ENCODE results near the gene RHBDF2. TPM values are rescaled to one million over a fixed set of nuclear protein-coding genes. Genes with fewer than 3 reads are reported as not detected.
"Not testable (repeated sequence)": the region's sequence is repeated elsewhere in the genome, so short reads cannot be mapped to it uniquely, and the experiment has no call there.

The RHBDF2 gene
- total RNA-seq, 2 experiments from 2014 or later = 144 to 173 TPM

DNA sequence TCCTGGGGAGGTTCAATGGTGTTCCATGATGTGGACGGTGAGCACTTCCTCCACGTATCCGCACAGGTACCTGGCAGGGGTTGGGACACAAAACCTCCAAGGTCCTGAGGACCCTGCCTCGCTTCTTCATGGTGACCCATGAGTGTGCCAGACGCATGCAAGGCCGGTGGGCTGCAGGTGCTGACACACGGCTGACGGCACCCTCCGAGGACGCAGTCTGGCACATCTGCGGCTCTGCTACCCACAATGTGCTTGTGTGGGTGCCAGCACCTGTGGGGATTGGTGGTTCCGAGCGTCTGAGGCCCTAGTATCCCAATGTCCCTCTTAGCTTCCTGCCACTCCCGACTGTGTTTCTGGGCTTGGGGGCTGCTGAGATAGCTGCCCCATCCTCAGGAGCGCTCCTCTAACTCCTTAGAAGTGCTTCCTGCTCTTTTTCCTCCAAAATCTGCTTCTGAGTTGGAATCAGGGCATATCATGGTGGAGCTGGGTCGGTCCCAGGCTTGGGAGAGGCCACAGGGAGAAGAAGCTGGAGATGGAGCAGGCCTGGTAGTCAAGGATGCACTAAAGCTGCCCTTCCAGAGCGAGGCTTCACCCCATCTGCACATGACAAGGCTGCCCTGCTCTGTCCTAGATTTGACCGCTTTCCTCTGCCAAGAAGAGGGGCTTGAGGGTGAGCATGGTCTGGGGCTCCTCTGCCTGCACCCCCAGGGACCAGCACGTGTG is 34.7 kb upstream of the RHBDF2 start:
- H4K20me1 ChIP-seq (ENCODE audit: insufficient read depth, low read length) = no peaks in the 10 kb centered on the region
- H3K9me3 ChIP-seq (ENCODE audit: low read length) = no peaks in the 10 kb centered on the region
- no peak overlapping the region for H3K4me2 ChIP-seq (ENCODE audit: low read length)
- H2AFZ ChIP-seq (ENCODE audit: low read length) = no peak overlapping the region
- no peak overlapping the region for H3K27ac ChIP-seq (ENCODE audit: low read depth, low read length, poor library complexity, severe bottlenecking)
- no peaks in the 10 kb centered on the region for H3K79me2 ChIP-seq (ENCODE audit: insufficient read depth, low read depth, low read length)
- POLR2A ChIA-PET = interaction anchor here (0.9 kb wide), 1 partner anchor 611 kb away, joined by 3 read pairs; no protein-coding TSS in a partner anchor
- intact Hi-C loops (cut with micrococcal nuclease; ENCODE audit: unreplicated experiment) = no loop called here
- no peaks in the 10 kb centered on the region for H3K36me3 ChIP-seq (ENCODE audit: insufficient read depth, low read length)
- CTCF ChIA-PET (ENCODE audit: unreplicated experiment) = interaction anchor here (0.8 kb wide), 1 partner anchor 13 kb away, joined by 3 read pairs; no protein-coding TSS in a partner anchor
- peaks cover 7% of the 10 kb centered on the region for H3K4me1 ChIP-seq (ENCODE audit: insufficient read depth, low read length, poor library complexity, severe bottlenecking)
- H3K9me2 ChIP-seq (ENCODE audit: insufficient read depth, low read length) = no peaks in the 10 kb centered on the region
- no peak for TF ChIP-seq EZH2phosphoT487 (IDR thresholded peaks at IDR 0.05; ENCODE audit: borderline replicate concordance, low read depth, low read length)
- TF ChIP-seq, protein P1, sequence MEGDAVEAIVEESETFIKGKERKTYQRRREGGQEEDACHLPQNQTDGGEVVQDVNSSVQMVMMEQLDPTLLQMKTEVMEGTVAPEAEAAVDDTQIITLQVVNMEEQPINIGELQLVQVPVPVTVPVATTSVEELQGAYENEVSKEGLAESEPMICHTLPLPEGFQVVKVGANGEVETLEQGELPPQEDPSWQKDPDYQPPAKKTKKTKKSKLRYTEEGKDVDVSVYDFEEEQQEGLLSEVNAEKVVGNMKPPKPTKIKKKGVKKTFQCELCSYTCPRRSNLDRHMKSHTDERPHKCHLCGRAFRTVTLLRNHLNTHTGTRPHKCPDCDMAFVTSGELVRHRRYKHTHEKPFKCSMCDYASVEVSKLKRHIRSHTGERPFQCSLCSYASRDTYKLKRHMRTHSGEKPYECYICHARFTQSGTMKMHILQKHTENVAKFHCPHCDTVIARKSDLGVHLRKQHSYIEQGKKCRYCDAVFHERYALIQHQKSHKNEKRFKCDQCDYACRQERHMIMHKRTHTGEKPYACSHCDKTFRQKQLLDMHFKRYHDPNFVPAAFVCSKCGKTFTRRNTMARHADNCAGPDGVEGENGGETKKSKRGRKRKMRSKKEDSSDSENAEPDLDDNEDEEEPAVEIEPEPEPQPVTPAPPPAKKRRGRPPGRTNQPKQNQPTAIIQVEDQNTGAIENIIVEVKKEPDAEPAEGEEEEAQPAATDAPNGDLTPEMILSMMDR (conservative IDR thresholded peaks at IDR 0.05; ENCODE audit: low read length) = no peak
- H3K4me3 ChIP-seq (ENCODE audit: low read depth, low read length, poor library complexity, severe bottlenecking) = no peak overlapping the region
- BruUV-seq (replicated peaks) = no TSS peak
- no peak for DNase-seq (ENCODE audit: low spot score)

GRCh38 chr17:76534831-76535732 is 33.9 kb upstream of the RHBDF2 start:
- Histone ChIP-seq H3K4me3 (ENCODE audit: low read depth, low read length, poor library complexity, severe bottlenecking) (no peak overlapping the region), H3K4me1 (ENCODE audit: insufficient read depth, low read length, poor library complexity, severe bottlenecking) (peaks cover 4% of the 10 kb centered on the region), H3K9me2 (ENCODE audit: insufficient read depth, low read length) (no peaks in the 10 kb centered on the region), H3K79me2 (ENCODE audit: insufficient read depth, low read depth, low read length) (no peaks in the 10 kb centered on the region), H3K4me2 (ENCODE audit: low read length) (no peak overlapping the region), H3K9me3 (ENCODE audit: low read length) (no peaks in the 10 kb centered on the region), H2AFZ (ENCODE audit: low read length) (no peak overlapping the region), H3K27ac (ENCODE audit: low read depth, low read length, poor library complexity, severe bottlenecking) (no peak overlapping the region), H4K20me1 (ENCODE audit: insufficient read depth, low read length) (no peaks in the 10 kb centered on the region), H3K36me3 (ENCODE audit: insufficient read depth, low read length) (no peaks in the 10 kb centered on the region)
- intact Hi-C loops (cut with micrococcal nuclease; ENCODE audit: unreplicated experiment) = no loop called here
- BruUV-seq (replicated peaks) = no TSS peak
- CTCF ChIA-PET (ENCODE audit: unreplicated experiment) = no interaction called here
- DNase-seq (ENCODE audit: low spot score) = no peak
- POLR2A ChIA-PET = no interaction called here
- TF ChIP-seq, protein P1 (conservative IDR thresholded peaks at IDR 0.05; ENCODE audit: low read length) = no peak
- no peak for TF ChIP-seq EZH2phosphoT487 (IDR thresholded peaks at IDR 0.05; ENCODE audit: borderline replicate concordance, low read depth, low read length)

GRCh38 chr17:76533640-76534359 is 32.6 kb upstream of the RHBDF2 start:
- intact Hi-C loops (cut with micrococcal nuclease; ENCODE audit: unreplicated experiment) = not testable (repeated sequence)

More at GRCh38 chr17:76533640-76534359, 32.6 kb upstream of the RHBDF2 start:
- CTCF ChIA-PET (ENCODE audit: unreplicated experiment); BruUV-seq (replicated peaks); H2AFZ ChIP-seq (ENCODE audit: low read length); H3K4me3 ChIP-seq (ENCODE audit: low read depth, low read length, poor library complexity, severe bottlenecking); DNase-seq (ENCODE audit: low spot score); H3K27ac ChIP-seq (ENCODE audit: low read depth, low read length, poor library complexity, severe bottlenecking); H3K79me2 ChIP-seq (ENCODE audit: insufficient read depth, low read depth, low read length); POLR2A ChIA-PET; H3K36me3 ChIP-seq (ENCODE audit: insufficient read depth, low read length); H3K9me3 ChIP-seq (ENCODE audit: low read length); H3K4me2 ChIP-seq (ENCODE audit: low read length); H3K9me2 ChIP-seq (ENCODE audit: insufficient read depth, low read length); H4K20me1 ChIP-seq (ENCODE audit: insufficient read depth, low read length): not testable (repeated sequence)
- H3K4me1 ChIP-seq (ENCODE audit: insufficient read depth, low read length, poor library complexity, severe bottlenecking) = peaks cover 17% of the 10 kb centered on the region
